Adrenal gland (tissue), 5 donors: ENCODE data around the gene APOD.

Experiments
- CTCF ChIP-seq, 6 experiments: fragments of 450-650 bp in 4 of 6; fragments of 200-600 bp in 2 of 6; sonication (generic) in 1 of 6; IDR thresholded peaks; 1 replicate in 5 of 6; 2 replicates in 1 of 6; pipeline versions ENCODE4 v1.5.1 to v1.8.0; 2016 to 2021; ENCODE audit warnings: antibody characterized with exemption in 6 of 6, mild to moderate bottlenecking in 2 of 6, moderate library complexity in 1 of 6
- POLR2A ChIP-seq, 2 donors: fragments of 450-650 bp; IDR thresholded peaks; one replicate each; pipeline ENCODE4 v1.6.1; 2017; ENCODE audit warnings: antibody characterized with exemption in 2 of 2, mild to moderate bottlenecking in 2 of 2, moderate library complexity in 1 of 2
- donor health status: DM: no; HTN: no; CAD: no.

- TF ChIP-seq CTCF (IDR thresholded peaks at IDR 0.05), result no peak
- no peak for TF ChIP-seq POLR2A (IDR thresholded peaks at IDR 0.05)
These were observed 5.2 kb downstream of the APOD start for GRCh38 chr3:195578565-195578964.
